ENCODE measurements around the gene MYO1A. TPM values are rescaled to one million over a fixed set of nuclear protein-coding genes. Genes with fewer than 3 reads are reported as not detected.

The MYO1A gene
- total and polyA plus RNA-seq, 10 of the 15 experiments (the other 5 are each of a cell fraction or from before 2014, with no cell fraction given), result 0.01 to 0.34 (median 0.15) TPM; not detected in 2

DNA sequence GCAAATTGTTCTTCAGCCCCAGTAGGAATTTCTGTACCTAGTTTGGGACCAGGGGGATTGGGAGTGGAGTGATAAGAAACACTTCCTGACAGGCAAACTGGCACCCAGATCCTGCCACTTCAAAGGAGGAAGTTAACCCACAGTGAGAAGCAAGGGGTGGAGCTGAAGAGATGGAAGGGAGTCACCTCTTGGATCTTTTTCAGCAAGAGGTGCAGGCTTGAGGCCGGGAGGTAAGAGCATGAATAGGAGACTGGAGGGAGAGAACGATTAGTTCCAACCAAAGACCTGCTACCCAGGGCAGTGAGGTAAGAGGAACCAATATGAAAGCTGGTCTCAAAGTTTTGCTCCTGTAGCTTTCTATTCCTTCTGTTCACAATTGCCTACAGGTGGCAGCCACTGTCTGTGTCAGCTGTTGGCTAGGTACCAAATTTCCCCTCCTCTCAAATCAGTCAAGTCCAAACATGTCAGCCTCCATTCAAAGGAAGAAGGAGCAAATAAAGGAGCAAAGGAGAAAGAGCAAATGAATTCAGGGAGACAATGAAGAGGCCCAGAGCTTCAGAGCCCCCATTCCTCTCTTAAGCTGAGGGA is 18.7 kb downstream of the MYO1A start:
- Histone ChIP-seq H3K27ac (ENCODE audit: control insufficient read depth, insufficient read depth) (peak overlapping the region; percentile 25; the same call in 1 of the 2 replicates), H3K9ac (ENCODE audit: control insufficient read depth, insufficient read depth, low read length) (peak overlapping the region; percentile 12; the same call in 1 of the 2 replicates), H3K9me3 (replicated peaks; ENCODE audit: control insufficient read depth, insufficient read depth, low read length) (no peaks in the 10 kb centered on the region), H3K79me2 (ENCODE audit: control insufficient read depth, insufficient read depth, low read length) (no peaks in the 10 kb centered on the region), H2AFZ (ENCODE audit: control insufficient read depth, low read depth, low read length) (peak overlapping the region; percentile 93), H3K27me3 (replicated peaks in 1 of 2; ENCODE audit: control insufficient read depth in 2 of 2, insufficient read depth in 2 of 2, low read length in 1 of 2) (no peaks in the 10 kb centered on the region; a peak in 1 of 4 replicates), H4K20me1 (ENCODE audit: control insufficient read depth, insufficient read depth) (no peaks in the 10 kb centered on the region), H3K36me3 (ENCODE audit: control insufficient read depth in 2 of 2, insufficient read depth in 2 of 2, low read length in 1 of 2) (no peaks in the 10 kb centered on the region), H3K4me1 (ENCODE audit: control insufficient read depth, insufficient read depth, low read length) (peaks cover 11% of the 10 kb centered on the region), H3K4me2 (ENCODE audit: control insufficient read depth, insufficient read depth) (peak overlapping the region; percentile 87), H3K4me3 (no peak overlapping the region)
- ATAC-seq (peak; percentile 81), FAIRE-seq (peak; percentile 81), DNase-seq (ENCODE audit: low read depth, low spot score) (no peak)
- POLR2A ChIA-PET, result interaction anchor here (0.5 to 1.3 kb wide), 5 partner anchors 10 to 342 kb away, joined by 3 to 5 read pairs (median 3); no protein-coding TSS in a partner anchor
- BruUV-seq (replicated peaks), result no TSS peak
- peak; percentile 21; the same call in 1 of the 2 replicates for TF ChIP-seq IKZF1 (conservative IDR thresholded peaks at IDR 0.05)
- TF ChIP-seq SP1 (IDR thresholded peaks at IDR 0.05; ENCODE audit: low read depth, low read length), result peak; percentile 7
- TF ChIP-seq SMC3 (IDR thresholded peaks at IDR 0.05; ENCODE audit: borderline replicate concordance, low read length), result peak; percentile 30; the same call in 1 of the 2 replicates
- TF ChIP-seq, protein P1, sequence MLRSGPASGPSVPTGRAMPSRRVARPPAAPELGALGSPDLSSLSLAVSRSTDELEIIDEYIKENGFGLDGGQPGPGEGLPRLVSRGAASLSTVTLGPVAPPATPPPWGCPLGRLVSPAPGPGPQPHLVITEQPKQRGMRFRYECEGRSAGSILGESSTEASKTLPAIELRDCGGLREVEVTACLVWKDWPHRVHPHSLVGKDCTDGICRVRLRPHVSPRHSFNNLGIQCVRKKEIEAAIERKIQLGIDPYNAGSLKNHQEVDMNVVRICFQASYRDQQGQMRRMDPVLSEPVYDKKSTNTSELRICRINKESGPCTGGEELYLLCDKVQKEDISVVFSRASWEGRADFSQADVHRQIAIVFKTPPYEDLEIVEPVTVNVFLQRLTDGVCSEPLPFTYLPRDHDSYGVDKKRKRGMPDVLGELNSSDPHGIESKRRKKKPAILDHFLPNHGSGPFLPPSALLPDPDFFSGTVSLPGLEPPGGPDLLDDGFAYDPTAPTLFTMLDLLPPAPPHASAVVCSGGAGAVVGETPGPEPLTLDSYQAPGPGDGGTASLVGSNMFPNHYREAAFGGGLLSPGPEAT (IDR thresholded peaks at IDR 0.05; ENCODE audit: low read depth), result no peak
- TF ChIP-seq TCF12 (IDR thresholded peaks at IDR 0.05; ENCODE audit: low read depth, low read length), result 0 out of 2 replicates have a peak, but pooled peaks have one; percentile 27
- TF ChIP-seq YY1 (IDR thresholded peaks at IDR 0.05; ENCODE audit: low read depth, low read length), result 0 out of 2 replicates have a peak, but pooled peaks have one; percentile 16
- TF ChIP-seq RBBP5 (conservative IDR thresholded peaks at IDR 0.05), result no peak
- TF ChIP-seq, protein P2, sequence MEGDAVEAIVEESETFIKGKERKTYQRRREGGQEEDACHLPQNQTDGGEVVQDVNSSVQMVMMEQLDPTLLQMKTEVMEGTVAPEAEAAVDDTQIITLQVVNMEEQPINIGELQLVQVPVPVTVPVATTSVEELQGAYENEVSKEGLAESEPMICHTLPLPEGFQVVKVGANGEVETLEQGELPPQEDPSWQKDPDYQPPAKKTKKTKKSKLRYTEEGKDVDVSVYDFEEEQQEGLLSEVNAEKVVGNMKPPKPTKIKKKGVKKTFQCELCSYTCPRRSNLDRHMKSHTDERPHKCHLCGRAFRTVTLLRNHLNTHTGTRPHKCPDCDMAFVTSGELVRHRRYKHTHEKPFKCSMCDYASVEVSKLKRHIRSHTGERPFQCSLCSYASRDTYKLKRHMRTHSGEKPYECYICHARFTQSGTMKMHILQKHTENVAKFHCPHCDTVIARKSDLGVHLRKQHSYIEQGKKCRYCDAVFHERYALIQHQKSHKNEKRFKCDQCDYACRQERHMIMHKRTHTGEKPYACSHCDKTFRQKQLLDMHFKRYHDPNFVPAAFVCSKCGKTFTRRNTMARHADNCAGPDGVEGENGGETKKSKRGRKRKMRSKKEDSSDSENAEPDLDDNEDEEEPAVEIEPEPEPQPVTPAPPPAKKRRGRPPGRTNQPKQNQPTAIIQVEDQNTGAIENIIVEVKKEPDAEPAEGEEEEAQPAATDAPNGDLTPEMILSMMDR (IDR thresholded peaks at IDR 0.05 in 2 of 3, conservative IDR thresholded peaks at IDR 0.05 in 1 of 3; ENCODE audit: control insufficient read depth in 2 of 3, extremely low read depth in 1 of 3, insufficient read depth in 1 of 3, low read depth in 3 of 3, low read length in 3 of 3), result peak; percentile 3 to 35 (median 26); a peak in 3 of 6 replicates
- TF ChIP-seq, protein P3, sequence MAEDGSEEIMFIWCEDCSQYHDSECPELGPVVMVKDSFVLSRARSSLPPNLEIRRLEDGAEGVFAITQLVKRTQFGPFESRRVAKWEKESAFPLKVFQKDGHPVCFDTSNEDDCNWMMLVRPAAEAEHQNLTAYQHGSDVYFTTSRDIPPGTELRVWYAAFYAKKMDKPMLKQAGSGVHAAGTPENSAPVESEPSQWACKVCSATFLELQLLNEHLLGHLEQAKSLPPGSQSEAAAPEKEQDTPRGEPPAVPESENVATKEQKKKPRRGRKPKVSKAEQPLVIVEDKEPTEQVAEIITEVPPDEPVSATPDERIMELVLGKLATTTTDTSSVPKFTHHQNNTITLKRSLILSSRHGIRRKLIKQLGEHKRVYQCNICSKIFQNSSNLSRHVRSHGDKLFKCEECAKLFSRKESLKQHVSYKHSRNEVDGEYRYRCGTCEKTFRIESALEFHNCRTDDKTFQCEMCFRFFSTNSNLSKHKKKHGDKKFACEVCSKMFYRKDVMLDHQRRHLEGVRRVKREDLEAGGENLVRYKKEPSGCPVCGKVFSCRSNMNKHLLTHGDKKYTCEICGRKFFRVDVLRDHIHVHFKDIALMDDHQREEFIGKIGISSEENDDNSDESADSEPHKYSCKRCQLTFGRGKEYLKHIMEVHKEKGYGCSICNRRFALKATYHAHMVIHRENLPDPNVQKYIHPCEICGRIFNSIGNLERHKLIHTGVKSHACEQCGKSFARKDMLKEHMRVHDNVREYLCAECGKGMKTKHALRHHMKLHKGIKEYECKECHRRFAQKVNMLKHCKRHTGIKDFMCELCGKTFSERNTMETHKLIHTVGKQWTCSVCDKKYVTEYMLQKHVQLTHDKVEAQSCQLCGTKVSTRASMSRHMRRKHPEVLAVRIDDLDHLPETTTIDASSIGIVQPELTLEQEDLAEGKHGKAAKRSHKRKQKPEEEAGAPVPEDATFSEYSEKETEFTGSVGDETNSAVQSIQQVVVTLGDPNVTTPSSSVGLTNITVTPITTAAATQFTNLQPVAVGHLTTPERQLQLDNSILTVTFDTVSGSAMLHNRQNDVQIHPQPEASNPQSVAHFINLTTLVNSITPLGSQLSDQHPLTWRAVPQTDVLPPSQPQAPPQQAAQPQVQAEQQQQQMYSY (CRISPR knock-in tag; IDR thresholded peaks at IDR 0.05), result no peak
- peak; percentile 50 for TF ChIP-seq RAD21 (IDR thresholded peaks at IDR 0.05; ENCODE audit: insufficient read depth, low read depth, low read length)
- RAD21 ChIA-PET (ENCODE audit: unreplicated experiment), result interaction anchor here (0.8 to 5.9 kb wide), 12 partner anchors 9 to 80 kb away, joined by 3 to 30 read pairs (median 5); partner anchors contain the start of gene STAT6
- intact Hi-C loops (cut with micrococcal nuclease; ENCODE audit: unreplicated experiment) (no loop called here), in situ Hi-C loops (cut with MboI) (no loop called here)
- SMC1A ChIA-PET (ENCODE audit: uncharacterized antibody, unreplicated experiment), result interaction anchor here (0.9 to 4.1 kb wide), 13 partner anchors 10 to 196 kb away, joined by 3 to 27 read pairs (median 3); partner anchors contain the start of genes STAT6 and TAC3
- WGBS (ENCODE audit: insufficient coverage, insufficient replicate concordance, low lambda C conversion rate, missing lambda C conversion rate), result 0% methylated on average over 2 of the region's 2 CpGs
- CTCF ChIA-PET, result interaction anchor here (0.6 to 5.5 kb wide), 26 partner anchors 9 to 311 kb away, joined by 3 to 64 read pairs (median 4); partner anchors contain the start of genes STAT6 and ZBTB39

All from GM12878 (cell line).